GM19099 (cell line): ENCODE measurements around the gene SVIL.

Experiments
- POLR2A ChIP-seq: IDR thresholded peaks from 3 replicates; pipeline ENCODE4 v1.6.1; 2011; ENCODE audit warnings: low read depth; ENCODE audit not compliant: insufficient read length; ENCODE audit errors: extremely low read depth

The SVIL gene

DNA sequence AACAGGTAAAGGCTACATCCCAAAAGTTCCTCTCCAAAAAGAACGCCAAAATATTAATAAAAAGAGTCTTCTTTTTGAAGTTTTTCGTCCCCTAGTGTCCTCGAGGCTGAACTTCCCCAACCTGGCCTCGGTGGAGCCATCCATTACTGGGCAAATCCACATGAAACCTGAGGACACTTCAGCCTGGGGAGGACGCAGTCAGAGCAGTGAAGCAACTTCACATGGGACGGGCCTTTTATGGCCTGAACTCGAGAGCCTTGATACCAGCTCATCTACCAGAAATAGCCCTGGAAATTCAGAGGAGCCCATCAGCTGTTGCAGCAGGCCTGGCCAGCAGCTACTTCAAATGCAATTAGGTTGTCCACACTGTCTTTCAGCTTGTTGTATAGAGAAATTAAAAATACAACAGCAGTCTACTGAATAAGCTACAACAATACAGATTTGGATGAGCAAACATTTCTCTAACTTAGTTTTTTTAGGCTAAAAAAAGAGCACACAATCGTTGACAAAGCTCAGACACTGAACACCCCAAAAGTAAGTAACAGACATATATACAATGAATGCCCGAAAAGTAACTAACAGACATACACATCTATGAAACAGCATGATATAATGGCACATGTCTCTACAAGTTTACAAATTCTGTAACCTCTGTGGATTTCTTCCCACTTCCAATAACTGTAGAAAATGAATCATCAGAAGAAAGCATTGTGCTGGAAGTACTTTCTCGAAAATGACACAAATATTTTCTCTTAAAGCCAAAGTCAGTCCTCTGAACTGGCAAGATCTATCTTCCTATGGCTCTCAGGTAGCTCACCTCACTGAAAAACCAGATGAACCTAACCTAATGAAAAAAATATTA lies at the start of gene SVIL:
TSS of gene SVIL (minus strand) at position 208 of the 862 bp plus-strand sequence. CDS start 79,913 bp downstream, outside the sequence.
- TF ChIP-seq POLR2A, result no peak

- TF ChIP-seq POLR2A, result no peak
Measured at GRCh38 chr10:29681676-29682448, 47.1 kb upstream of the SVIL start.

DNA sequence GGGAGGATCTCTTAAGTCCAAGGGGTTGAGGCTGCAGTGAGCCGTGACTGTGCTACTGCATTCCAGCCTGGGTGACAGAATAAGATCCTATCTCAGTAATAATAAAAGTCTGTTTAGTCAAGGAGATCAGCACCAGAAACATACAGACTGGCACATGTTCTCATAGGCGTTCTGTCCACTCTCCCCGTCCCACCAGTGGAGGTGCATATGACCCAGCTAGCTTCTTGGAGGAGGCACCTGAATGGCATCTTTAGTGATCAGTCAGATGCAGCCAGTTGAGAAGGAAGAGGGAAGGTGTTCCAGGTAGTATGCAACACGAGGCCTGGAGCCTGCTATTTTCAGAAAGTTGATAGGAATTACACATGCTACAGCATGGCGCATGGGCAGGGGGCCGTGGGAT lies 45.3 kb upstream of the SVIL start:
- no peak for TF ChIP-seq POLR2A

GRCh38 chr10:29676732-29677131 lies 42.0 kb upstream of the SVIL start:
- TF ChIP-seq POLR2A, result no peak

GRCh38 chr10:29675984-29676383 lies 41.2 kb upstream of the SVIL start:
- no peak for TF ChIP-seq POLR2A

GRCh38 chr10:29671968-29672367 lies 37.2 kb upstream of the SVIL start:
- no peak for TF ChIP-seq POLR2A

DNA sequence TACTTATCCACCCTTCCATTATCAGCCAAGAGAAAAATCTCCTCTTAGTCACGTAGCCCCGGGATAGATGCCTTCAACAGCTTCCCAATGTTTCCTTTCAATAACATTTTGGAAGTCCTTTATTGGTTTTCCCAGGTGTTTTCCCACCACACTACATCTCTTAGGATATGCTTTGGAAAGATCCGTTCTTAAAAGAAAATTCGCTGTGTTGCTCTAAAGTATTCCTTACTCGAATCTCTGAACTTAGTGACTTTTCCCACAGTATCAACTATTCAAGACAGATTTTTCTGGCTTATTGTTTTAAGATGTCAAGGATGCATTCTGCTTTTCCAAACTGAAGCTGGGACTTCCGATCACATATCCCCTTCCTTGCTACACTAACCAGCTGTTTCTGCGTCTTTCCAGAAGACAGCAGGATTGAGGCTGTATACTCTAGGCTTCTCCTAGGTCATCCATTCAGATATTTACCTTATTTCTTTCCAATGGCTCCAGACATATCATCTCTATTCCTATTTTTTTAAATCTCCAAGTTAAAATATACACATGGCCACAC lies 36.5 kb upstream of the SVIL start:
- TF ChIP-seq POLR2A, result no peak

DNA sequence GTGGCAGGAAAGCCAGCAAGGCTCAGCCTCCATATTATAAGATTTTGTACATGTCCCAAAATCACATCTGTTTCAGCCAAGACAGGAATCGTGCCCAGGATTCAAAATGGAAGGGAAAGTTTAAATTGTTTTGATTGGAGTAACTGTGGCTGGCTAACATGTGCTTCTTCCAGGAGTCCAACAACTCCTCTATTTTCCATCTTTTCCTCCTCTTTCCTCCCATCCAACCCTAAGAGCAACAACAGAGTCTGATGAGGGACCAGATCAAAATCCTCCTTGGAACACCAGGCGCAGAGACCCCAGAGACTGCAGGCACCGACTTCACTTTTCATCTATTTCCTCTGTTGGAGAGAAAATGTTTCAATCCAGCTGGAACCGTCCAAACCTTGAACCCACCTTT lies 36.0 kb upstream of the SVIL start:
- no peak for TF ChIP-seq POLR2A

GRCh38 chr10:29669149-29669548 lies 34.4 kb upstream of the SVIL start:
- no peak for TF ChIP-seq POLR2A

GRCh38 chr10:29668628-29669027 lies 33.9 kb upstream of the SVIL start:
- TF ChIP-seq POLR2A, result no peak

DNA sequence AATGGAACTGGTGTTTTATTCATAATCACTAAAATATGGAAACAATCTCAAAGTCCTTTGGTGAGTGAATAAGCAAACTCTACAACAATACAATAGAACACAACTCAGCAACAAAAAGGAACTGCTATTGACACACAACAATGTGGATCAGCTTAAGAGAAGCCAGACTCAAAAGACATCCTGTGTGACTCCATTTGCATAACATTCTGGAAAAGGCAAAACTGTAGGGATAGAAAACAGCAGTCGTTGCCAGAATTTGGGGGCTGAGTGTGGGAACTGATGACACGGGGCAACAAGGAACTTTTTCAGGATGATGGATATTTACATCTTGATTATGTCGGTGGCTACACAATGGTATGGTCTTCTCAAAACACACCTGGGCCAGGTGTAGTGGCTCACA lies 32.4 kb upstream of the SVIL start:
- no peak for TF ChIP-seq POLR2A

- TF ChIP-seq POLR2A, result no peak
Measured at GRCh38 chr10:29666201-29666600, 31.4 kb upstream of the SVIL start.

DNA sequence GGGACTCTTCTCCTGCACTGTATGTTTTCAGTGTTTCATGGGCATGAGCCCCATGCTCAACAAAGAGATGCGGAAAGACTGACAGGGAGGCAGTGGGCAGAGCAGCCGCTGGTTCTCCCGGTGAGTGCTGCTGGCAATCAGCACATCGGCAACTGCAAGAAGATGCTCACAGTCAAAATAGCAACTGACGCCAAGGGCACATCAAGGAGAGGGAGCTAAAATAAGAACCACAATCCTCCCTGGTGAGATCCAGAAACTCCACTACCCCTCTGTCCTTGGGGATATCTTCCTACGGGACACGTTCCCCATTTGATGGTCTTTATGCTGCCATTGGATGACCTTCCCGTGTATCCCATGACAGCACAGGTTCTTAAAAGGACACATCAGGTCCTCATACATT lies 28.9 kb upstream of the SVIL start:
- no peak for TF ChIP-seq POLR2A

GRCh38 chr10:29658984-29659965 lies 24.5 kb upstream of the SVIL start:
- TF ChIP-seq POLR2A, result no peak
